ENCODE data around the gene TGFBR3.

The TGFBR3 gene

GRCh38 chr1:91817211-91817905 is 68.6 kb downstream of the TGFBR3 start:
- no peaks in the 10 kb centered on the region for H4K20me1 ChIP-seq (ENCODE audit: insufficient read depth, low read length)
- peaks cover 6% of the 10 kb centered on the region for H3K27me3 ChIP-seq (ENCODE audit: insufficient read depth, low read length, poor library complexity)
- H2AFZ ChIP-seq (ENCODE audit: low read depth, low read length), result no peak overlapping the region
- H3K9me3 ChIP-seq (ENCODE audit: insufficient read depth, low read length, severe bottlenecking), result no peaks in the 10 kb centered on the region
- no peak for TF ChIP-seq EZH2 (IDR thresholded peaks at IDR 0.05; ENCODE audit: borderline replicate concordance, low read depth, low read length, severe bottlenecking)
- TF ChIP-seq, protein P1, sequence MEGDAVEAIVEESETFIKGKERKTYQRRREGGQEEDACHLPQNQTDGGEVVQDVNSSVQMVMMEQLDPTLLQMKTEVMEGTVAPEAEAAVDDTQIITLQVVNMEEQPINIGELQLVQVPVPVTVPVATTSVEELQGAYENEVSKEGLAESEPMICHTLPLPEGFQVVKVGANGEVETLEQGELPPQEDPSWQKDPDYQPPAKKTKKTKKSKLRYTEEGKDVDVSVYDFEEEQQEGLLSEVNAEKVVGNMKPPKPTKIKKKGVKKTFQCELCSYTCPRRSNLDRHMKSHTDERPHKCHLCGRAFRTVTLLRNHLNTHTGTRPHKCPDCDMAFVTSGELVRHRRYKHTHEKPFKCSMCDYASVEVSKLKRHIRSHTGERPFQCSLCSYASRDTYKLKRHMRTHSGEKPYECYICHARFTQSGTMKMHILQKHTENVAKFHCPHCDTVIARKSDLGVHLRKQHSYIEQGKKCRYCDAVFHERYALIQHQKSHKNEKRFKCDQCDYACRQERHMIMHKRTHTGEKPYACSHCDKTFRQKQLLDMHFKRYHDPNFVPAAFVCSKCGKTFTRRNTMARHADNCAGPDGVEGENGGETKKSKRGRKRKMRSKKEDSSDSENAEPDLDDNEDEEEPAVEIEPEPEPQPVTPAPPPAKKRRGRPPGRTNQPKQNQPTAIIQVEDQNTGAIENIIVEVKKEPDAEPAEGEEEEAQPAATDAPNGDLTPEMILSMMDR (IDR thresholded peaks at IDR 0.05; ENCODE audit: borderline replicate concordance, extremely low read depth, low read length, poor library complexity, severe bottlenecking), result no peak
- H3K79me2 ChIP-seq (ENCODE audit: insufficient read depth, low read length), result no peaks in the 10 kb centered on the region
- no peak for ATAC-seq (ENCODE audit: insufficient read depth, low read depth)
- no peak overlapping the region for H3K9ac ChIP-seq (ENCODE audit: low read depth, low read length)
- no peak overlapping the region for H3K4me3 ChIP-seq (ENCODE audit: low read depth in 1 of 2, low read length in 2 of 2)
- H3K27ac ChIP-seq (ENCODE audit: low read length), result no peak overlapping the region
- no peaks in the 10 kb centered on the region for H3K4me1 ChIP-seq (ENCODE audit: insufficient read depth, low read length)
- H3K4me2 ChIP-seq (ENCODE audit: insufficient read depth, low read length), result no peak overlapping the region
- H3K36me3 ChIP-seq (ENCODE audit: insufficient read depth, low read length), result no peaks in the 10 kb centered on the region
- DNase-seq, result no peak

- no peaks in the 10 kb centered on the region for H3K4me1 ChIP-seq (ENCODE audit: insufficient read depth, low read length)
- TF ChIP-seq, protein P1 (IDR thresholded peaks at IDR 0.05; ENCODE audit: borderline replicate concordance, extremely low read depth, low read length, poor library complexity, severe bottlenecking), result no peak
- TF ChIP-seq EZH2 (IDR thresholded peaks at IDR 0.05; ENCODE audit: borderline replicate concordance, low read depth, low read length, severe bottlenecking), result no peak
Observed at GRCh38 chr1:91816031-91816430, 69.9 kb downstream of the TGFBR3 start.

DNA sequence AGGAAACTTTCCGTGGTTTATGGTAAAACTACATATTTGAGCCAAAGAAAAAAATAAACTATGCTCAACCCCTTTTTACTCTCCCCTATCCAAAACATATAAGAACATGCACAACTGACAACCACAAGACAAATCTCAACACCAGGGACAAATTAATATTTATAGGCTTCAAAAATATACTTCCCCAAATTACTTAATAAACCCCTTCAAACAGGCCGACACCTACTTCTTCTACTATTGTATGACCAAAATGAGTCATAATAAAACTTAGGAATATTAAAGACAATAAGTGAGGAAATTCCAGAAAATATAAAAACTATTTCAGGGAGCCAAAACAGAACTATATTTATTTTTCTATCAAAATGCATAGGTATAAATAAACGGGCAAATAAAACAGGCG is 71.5 kb downstream of the TGFBR3 start:
- ATAC-seq (ENCODE audit: insufficient read depth, low read depth) (no peak), DNase-seq (no peak)
- no peak for TF ChIP-seq EZH2 (IDR thresholded peaks at IDR 0.05; ENCODE audit: borderline replicate concordance, low read depth, low read length, severe bottlenecking)
- TF ChIP-seq, protein P1 (IDR thresholded peaks at IDR 0.05; ENCODE audit: borderline replicate concordance, extremely low read depth, low read length, poor library complexity, severe bottlenecking), result no peak
- H3K9ac ChIP-seq (ENCODE audit: low read depth, low read length), result no peak overlapping the region
- no peak overlapping the region for H3K4me3 ChIP-seq (ENCODE audit: low read depth in 1 of 2, low read length in 2 of 2)
- H3K4me2 ChIP-seq (ENCODE audit: insufficient read depth, low read length), result no peak overlapping the region
- peaks cover 6% of the 10 kb centered on the region for H3K27me3 ChIP-seq (ENCODE audit: insufficient read depth, low read length, poor library complexity)
- H3K79me2 ChIP-seq (ENCODE audit: insufficient read depth, low read length), result no peaks in the 10 kb centered on the region
- no peak overlapping the region for H3K27ac ChIP-seq (ENCODE audit: low read length)
- no peaks in the 10 kb centered on the region for H3K36me3 ChIP-seq (ENCODE audit: insufficient read depth, low read length)
- no peaks in the 10 kb centered on the region for H3K9me3 ChIP-seq (ENCODE audit: insufficient read depth, low read length, severe bottlenecking)
- no peak overlapping the region for H2AFZ ChIP-seq (ENCODE audit: low read depth, low read length)
- H3K4me1 ChIP-seq (ENCODE audit: insufficient read depth, low read length), result no peaks in the 10 kb centered on the region
- H4K20me1 ChIP-seq (ENCODE audit: insufficient read depth, low read length), result no peaks in the 10 kb centered on the region

More at GRCh38 chr1:91816031-91816430, 69.9 kb downstream of the TGFBR3 start:
- DNase-seq (no peak), ATAC-seq (ENCODE audit: insufficient read depth, low read depth) (no peak)
- Histone ChIP-seq H3K9me3 (ENCODE audit: insufficient read depth, low read length, severe bottlenecking) (no peaks in the 10 kb centered on the region), H2AFZ (ENCODE audit: low read depth, low read length) (no peak overlapping the region), H3K79me2 (ENCODE audit: insufficient read depth, low read length) (no peaks in the 10 kb centered on the region), H3K36me3 (ENCODE audit: insufficient read depth, low read length) (no peaks in the 10 kb centered on the region), H3K4me2 (ENCODE audit: insufficient read depth, low read length) (no peak overlapping the region), H3K4me3 (ENCODE audit: low read depth in 1 of 2, low read length in 2 of 2) (no peak overlapping the region), H3K27me3 (ENCODE audit: insufficient read depth, low read length, poor library complexity) (peaks cover 6% of the 10 kb centered on the region), H3K9ac (ENCODE audit: low read depth, low read length) (no peak overlapping the region), H3K27ac (ENCODE audit: low read length) (no peak overlapping the region), H4K20me1 (ENCODE audit: insufficient read depth, low read length) (no peaks in the 10 kb centered on the region)

Data from DND-41 (cell line).